H7 (cell line): ENCODE data around the gene SESTD1. TPM values are rescaled to one million over a fixed set of nuclear protein-coding genes. Genes with fewer than 3 reads are reported as not detected.
"Not testable (repeated sequence)": the region's sequence is repeated elsewhere in the genome, so short reads cannot be mapped to it uniquely, and the experiment has no call there.

Experiments used
- DNase-seq: peaks from one replicate; pipeline ENCODE4 v3.0.0; 2012
- H3K27me3 ChIP-seq: 2 replicates; pipeline ENCODE4 v1.6.0; 2011; ENCODE audit warnings: mild to moderate bottlenecking, low read length; ENCODE audit not compliant: control insufficient read depth, insufficient read depth
- H3K36me3 ChIP-seq: replicated peaks from 2 replicates; pipeline ENCODE4 v1.5.1; 2011; ENCODE audit warnings: low read length; ENCODE audit not compliant: control insufficient read depth, insufficient read depth
- H3K4me3 ChIP-seq: 2 replicates; pipeline ENCODE4 v1.5.1; 2011; ENCODE audit warnings: low read depth, mild to moderate bottlenecking, control low read depth, low read length, moderate library complexity; ENCODE audit not compliant: insufficient read depth
- total RNA-seq: library from RNA; depleted of rRNA; stranded (reverse); fragments of >200 nt; shearing (Covaris generic); gene quantifications from 2 replicates; pipeline ENCODE4 v1.2.3, GENCODE V29; 2014

The SESTD1 gene
- total RNA-seq, 1 experiment from 2014 or later: 17.7 TPM

- H3K36me3 ChIP-seq: no peaks in the 10 kb centered on the region; the same call in 1 of the 2 replicates
- no peak overlapping the region for H3K4me3 ChIP-seq
- no peak for DNase-seq
- no peaks in the 10 kb centered on the region for H3K27me3 ChIP-seq
Observed at GRCh38 chr2:179104736-179105135, 159.9 kb downstream of the SESTD1 start.

GRCh38 chr2:179098080-179098689 is 166.4 kb downstream of the SESTD1 start:
- no peak for DNase-seq
- no peaks in the 10 kb centered on the region for H3K27me3 ChIP-seq
- H3K36me3 ChIP-seq: no peaks in the 10 kb centered on the region
- H3K4me3 ChIP-seq: no peak overlapping the region

- Histone ChIP-seq H3K27me3 (no peaks in the 10 kb centered on the region), H3K36me3 (no peaks in the 10 kb centered on the region), H3K4me3 (no peak overlapping the region)
- no peak for DNase-seq
Observed at GRCh38 chr2:179097131-179097530, 167.5 kb downstream of the SESTD1 start.

- DNase-seq: no peak
- no peaks in the 10 kb centered on the region for H3K36me3 ChIP-seq
- no peaks in the 10 kb centered on the region for H3K27me3 ChIP-seq
- H3K4me3 ChIP-seq: no peak overlapping the region
Observed at GRCh38 chr2:179096090-179096489, 168.5 kb downstream of the SESTD1 start.

- H3K4me3 ChIP-seq, H3K36me3 ChIP-seq, DNase-seq, H3K27me3 ChIP-seq: not testable (repeated sequence)
Observed at GRCh38 chr2:179092912-179093311, 171.7 kb downstream of the SESTD1 start.

- Histone ChIP-seq H3K36me3 (no peaks in the 10 kb centered on the region), H3K27me3 (no peaks in the 10 kb centered on the region), H3K4me3 (no peak overlapping the region)
- no peak for DNase-seq
Observed at GRCh38 chr2:179082697-179083096, 181.9 kb downstream of the SESTD1 start.

GRCh38 chr2:179081954-179082353 is 182.7 kb downstream of the SESTD1 start:
- Histone ChIP-seq H3K27me3 (no peaks in the 10 kb centered on the region), H3K4me3 (no peak overlapping the region), H3K36me3 (no peaks in the 10 kb centered on the region)
- no peak for DNase-seq

- no peak for DNase-seq
- Histone ChIP-seq H3K36me3 (no peaks in the 10 kb centered on the region), H3K4me3 (no peak overlapping the region), H3K27me3 (no peaks in the 10 kb centered on the region)
Observed at GRCh38 chr2:179072527-179072926, 192.1 kb downstream of the SESTD1 start.

- Histone ChIP-seq H3K27me3 (no peaks in the 10 kb centered on the region), H3K36me3 (no peaks in the 10 kb centered on the region), H3K4me3 (no peak overlapping the region)
- no peak for DNase-seq
Observed at GRCh38 chr2:179071810-179072355, 192.7 kb downstream of the SESTD1 start.

- H3K4me3 ChIP-seq: no peak overlapping the region
- no peaks in the 10 kb centered on the region for H3K36me3 ChIP-seq
- DNase-seq: no peak
- no peaks in the 10 kb centered on the region for H3K27me3 ChIP-seq
Observed at GRCh38 chr2:179070895-179071294, 193.7 kb downstream of the SESTD1 start.

GRCh38 chr2:179069685-179070084 is 194.9 kb downstream of the SESTD1 start:
- H3K27me3 ChIP-seq: no peaks in the 10 kb centered on the region
- no peak for DNase-seq
- no peak overlapping the region for H3K4me3 ChIP-seq
- no peaks in the 10 kb centered on the region for H3K36me3 ChIP-seq

- no peaks in the 10 kb centered on the region for H3K36me3 ChIP-seq
- H3K27me3 ChIP-seq: no peaks in the 10 kb centered on the region
Observed at GRCh38 chr2:179068991-179069643, 195.5 kb downstream of the SESTD1 start.

GRCh38 chr2:179059026-179059700 is 205.5 kb downstream of the SESTD1 start:
- Histone ChIP-seq H3K36me3 (no peaks in the 10 kb centered on the region), H3K27me3 (no peaks in the 10 kb centered on the region), H3K4me3 (no peak overlapping the region)
- DNase-seq: no peak

More at GRCh38 chr2:179068991-179069643, 195.5 kb downstream of the SESTD1 start:
- DNase-seq: no peak
- no peak overlapping the region for H3K4me3 ChIP-seq

GRCh38 chr2:179057737-179058136 is 206.9 kb downstream of the SESTD1 start:
- DNase-seq: no peak
- H3K27me3 ChIP-seq: no peaks in the 10 kb centered on the region
- no peak overlapping the region for H3K4me3 ChIP-seq
- H3K36me3 ChIP-seq: no peaks in the 10 kb centered on the region

- H3K4me3 ChIP-seq, H3K36me3 ChIP-seq, H3K27me3 ChIP-seq, DNase-seq: not testable (repeated sequence)
Observed at GRCh38 chr2:179053568-179053967, 211.1 kb downstream of the SESTD1 start.
